ENCODE data around the gene MTA2.

Gene MTA2

DNA sequence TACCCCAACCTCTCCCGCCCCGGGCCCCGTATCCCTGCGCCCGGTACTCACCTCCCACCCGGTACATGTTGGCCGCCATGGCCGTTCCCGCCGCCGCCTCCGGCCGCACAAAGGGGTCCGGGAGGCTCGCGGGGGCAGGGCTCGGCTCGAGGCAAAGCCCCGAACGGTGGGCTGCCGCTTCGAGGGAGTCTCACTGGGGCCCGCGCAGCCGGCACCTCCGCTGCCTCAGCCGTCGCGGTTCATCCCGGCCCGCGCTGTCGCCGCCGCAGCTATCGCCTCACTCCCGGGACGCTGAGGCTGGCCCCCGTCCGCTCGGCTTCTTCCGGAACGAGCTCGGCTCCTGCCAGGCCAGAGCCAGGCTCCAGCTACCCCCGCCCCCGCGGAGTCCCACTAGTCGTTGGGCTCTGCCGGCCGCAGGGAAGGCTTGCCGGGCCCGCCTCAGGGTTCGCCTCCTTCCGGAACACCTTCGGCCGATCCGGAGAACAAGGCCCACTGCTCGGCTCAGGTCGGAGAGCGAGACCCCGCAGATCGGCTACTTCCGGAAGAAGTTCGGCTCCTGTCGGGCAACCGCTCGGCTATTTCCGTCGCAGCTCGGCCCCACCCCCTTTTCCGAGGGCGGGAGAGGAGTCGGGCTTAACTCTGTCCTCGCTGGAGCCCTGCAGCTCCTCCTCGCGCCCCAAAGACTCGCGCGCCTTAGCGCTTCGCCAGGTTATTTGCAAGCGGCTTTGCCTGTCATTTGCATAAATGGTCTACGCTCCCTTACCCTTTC, at the start of gene MTA2 (continued):
- TF ChIP-seq, protein P1, sequence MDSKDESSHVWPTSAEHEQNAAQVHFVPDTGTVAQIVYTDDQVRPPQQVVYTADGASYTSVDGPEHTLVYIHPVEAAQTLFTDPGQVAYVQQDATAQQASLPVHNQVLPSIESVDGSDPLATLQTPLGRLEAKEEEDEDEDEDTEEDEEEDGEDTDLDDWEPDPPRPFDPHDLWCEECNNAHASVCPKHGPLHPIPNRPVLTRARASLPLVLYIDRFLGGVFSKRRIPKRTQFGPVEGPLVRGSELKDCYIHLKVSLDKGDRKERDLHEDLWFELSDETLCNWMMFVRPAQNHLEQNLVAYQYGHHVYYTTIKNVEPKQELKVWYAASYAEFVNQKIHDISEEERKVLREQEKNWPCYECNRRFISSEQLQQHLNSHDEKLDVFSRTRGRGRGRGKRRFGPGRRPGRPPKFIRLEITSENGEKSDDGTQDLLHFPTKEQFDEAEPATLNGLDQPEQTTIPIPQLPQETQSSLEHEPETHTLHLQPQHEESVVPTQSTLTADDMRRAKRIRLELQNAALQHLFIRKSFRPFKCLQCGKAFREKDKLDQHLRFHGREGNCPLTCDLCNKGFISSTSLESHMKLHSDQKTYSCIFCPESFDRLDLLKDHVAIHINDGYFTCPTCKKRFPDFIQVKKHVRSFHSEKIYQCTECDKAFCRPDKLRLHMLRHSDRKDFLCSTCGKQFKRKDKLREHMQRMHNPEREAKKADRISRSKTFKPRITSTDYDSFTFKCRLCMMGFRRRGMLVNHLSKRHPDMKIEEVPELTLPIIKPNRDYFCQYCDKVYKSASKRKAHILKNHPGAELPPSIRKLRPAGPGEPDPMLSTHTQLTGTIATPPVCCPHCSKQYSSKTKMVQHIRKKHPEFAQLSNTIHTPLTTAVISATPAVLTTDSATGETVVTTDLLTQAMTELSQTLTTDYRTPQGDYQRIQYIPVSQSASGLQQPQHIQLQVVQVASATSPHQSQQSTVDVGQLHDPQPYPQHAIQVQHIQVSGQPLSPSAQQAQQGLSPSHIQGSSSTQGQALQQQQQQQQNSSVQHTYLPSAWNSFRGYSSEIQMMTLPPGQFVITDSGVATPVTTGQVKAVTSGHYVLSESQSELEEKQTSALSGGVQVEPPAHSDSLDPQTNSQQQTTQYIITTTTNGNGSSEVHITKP (tag by site-specific recombination; IDR thresholded peaks at IDR 0.05), result peak; percentile 45; the same call in 1 of the 2 replicates
- no peak for TF ChIP-seq ZNF112 (tag by site-specific recombination; IDR thresholded peaks at IDR 0.05)
- no peak for TF ChIP-seq ZNF174 (tag by site-specific recombination; IDR thresholded peaks at IDR 0.05)
- 0 out of 2 replicates have a peak, but pooled peaks have one; percentile 16 for TF ChIP-seq ZNF394 (tag by site-specific recombination; IDR thresholded peaks at IDR 0.05; ENCODE audit: borderline replicate concordance)
- TF ChIP-seq, protein P2, sequence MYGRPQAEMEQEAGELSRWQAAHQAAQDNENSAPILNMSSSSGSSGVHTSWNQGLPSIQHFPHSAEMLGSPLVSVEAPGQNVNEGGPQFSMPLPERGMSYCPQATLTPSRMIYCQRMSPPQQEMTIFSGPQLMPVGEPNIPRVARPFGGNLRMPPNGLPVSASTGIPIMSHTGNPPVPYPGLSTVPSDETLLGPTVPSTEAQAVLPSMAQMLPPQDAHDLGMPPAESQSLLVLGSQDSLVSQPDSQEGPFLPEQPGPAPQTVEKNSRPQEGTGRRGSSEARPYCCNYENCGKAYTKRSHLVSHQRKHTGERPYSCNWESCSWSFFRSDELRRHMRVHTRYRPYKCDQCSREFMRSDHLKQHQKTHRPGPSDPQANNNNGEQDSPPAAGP (tag by site-specific recombination; IDR thresholded peaks at IDR 0.05), result no peak
- TF ChIP-seq ZNF600 (tag by site-specific recombination; IDR thresholded peaks at IDR 0.05), result peak; percentile 6; the same call in 1 of the 2 replicates
- no peak; the same call in 1 of the 2 replicates for TF ChIP-seq ZNF423 (tag by site-specific recombination; IDR thresholded peaks at IDR 0.05)
- no peak for TF ChIP-seq ZNF473 (tag by site-specific recombination; IDR thresholded peaks at IDR 0.05)
- TF ChIP-seq ZBTB20 (tag by site-specific recombination; IDR thresholded peaks at IDR 0.05), result peak; percentile 84
- peak; percentile 71 for TF ChIP-seq YY1 (tag by site-specific recombination; IDR thresholded peaks at IDR 0.05)
- TF ChIP-seq ZNF529 (tag by site-specific recombination; IDR thresholded peaks at IDR 0.05; ENCODE audit: insufficient replicate concordance), result no peak
- 0 out of 2 replicates have a peak, but pooled peaks have one; percentile 15 for TF ChIP-seq ZEB2 (tag by site-specific recombination; IDR thresholded peaks at IDR 0.05)
- TF ChIP-seq YY2 (tag by site-specific recombination; IDR thresholded peaks at IDR 0.05), result peak; percentile 52; the same call in 1 of the 2 replicates
- TF ChIP-seq, protein P3, sequence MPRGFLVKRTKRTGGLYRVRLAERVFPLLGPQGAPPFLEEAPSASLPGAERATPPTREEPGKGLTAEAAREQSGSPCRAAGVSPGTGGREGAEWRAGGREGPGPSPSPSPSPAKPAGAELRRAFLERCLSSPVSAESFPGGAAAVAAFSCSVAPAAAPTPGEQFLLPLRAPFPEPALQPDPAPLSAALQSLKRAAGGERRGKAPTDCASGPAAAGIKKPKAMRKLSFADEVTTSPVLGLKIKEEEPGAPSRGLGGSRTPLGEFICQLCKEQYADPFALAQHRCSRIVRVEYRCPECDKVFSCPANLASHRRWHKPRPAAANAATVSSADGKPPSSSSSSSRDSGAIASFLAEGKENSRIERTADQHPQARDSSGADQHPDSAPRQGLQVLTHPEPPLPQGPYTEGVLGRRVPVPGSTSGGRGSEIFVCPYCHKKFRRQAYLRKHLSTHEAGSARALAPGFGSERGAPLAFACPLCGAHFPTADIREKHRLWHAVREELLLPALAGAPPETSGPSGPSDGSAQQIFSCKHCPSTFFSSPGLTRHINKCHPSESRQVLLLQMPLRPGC (tag by site-specific recombination; IDR thresholded peaks at IDR 0.05), result no peak
- TF ChIP-seq ZNF133 (tag by site-specific recombination; IDR thresholded peaks at IDR 0.05), result no peak
- TF ChIP-seq, protein P4, sequence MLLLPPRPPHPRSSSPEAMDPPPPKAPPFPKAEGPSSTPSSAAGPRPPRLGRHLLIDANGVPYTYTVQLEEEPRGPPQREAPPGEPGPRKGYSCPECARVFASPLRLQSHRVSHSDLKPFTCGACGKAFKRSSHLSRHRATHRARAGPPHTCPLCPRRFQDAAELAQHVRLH (tag by site-specific recombination; IDR thresholded peaks at IDR 0.05), result 0 out of 2 replicates have a peak, but pooled peaks have one; percentile 20
- no peak for TF ChIP-seq ZNF530 (tag by site-specific recombination; IDR thresholded peaks at IDR 0.05; ENCODE audit: low read depth)
- TF ChIP-seq GLI2 (tag by site-specific recombination; IDR thresholded peaks at IDR 0.05; ENCODE audit: borderline replicate concordance, low read depth), result no peak
- 0 out of 2 replicates have a peak, but pooled peaks have one; percentile 46 for TF ChIP-seq ZNF76 (tag by site-specific recombination; IDR thresholded peaks at IDR 0.05; ENCODE audit: borderline replicate concordance, low read depth)
- TF ChIP-seq ZNF114 (tag by site-specific recombination; IDR thresholded peaks at IDR 0.05), result no peak
- TF ChIP-seq KLF9 (tag by site-specific recombination; IDR thresholded peaks at IDR 0.05; ENCODE audit: low read depth), result 0 out of 2 replicates have a peak, but pooled peaks have one; percentile 47
- TF ChIP-seq ZNF501 (tag by site-specific recombination; IDR thresholded peaks at IDR 0.05), result peak; percentile 43; the same call in 1 of the 2 replicates
- TF ChIP-seq EGR2 (tag by site-specific recombination; IDR thresholded peaks at IDR 0.05; ENCODE audit: low read depth), result peak; percentile 4; the same call in 1 of the 2 replicates
- TF ChIP-seq ZNF776 (tag by site-specific recombination; IDR thresholded peaks at IDR 0.05; ENCODE audit: borderline replicate concordance), result no peak
- 0 out of 2 replicates have a peak, but pooled peaks have one; percentile 24 for TF ChIP-seq ZSCAN30 (tag by site-specific recombination; IDR thresholded peaks at IDR 0.05)
- TF ChIP-seq, protein P5, sequence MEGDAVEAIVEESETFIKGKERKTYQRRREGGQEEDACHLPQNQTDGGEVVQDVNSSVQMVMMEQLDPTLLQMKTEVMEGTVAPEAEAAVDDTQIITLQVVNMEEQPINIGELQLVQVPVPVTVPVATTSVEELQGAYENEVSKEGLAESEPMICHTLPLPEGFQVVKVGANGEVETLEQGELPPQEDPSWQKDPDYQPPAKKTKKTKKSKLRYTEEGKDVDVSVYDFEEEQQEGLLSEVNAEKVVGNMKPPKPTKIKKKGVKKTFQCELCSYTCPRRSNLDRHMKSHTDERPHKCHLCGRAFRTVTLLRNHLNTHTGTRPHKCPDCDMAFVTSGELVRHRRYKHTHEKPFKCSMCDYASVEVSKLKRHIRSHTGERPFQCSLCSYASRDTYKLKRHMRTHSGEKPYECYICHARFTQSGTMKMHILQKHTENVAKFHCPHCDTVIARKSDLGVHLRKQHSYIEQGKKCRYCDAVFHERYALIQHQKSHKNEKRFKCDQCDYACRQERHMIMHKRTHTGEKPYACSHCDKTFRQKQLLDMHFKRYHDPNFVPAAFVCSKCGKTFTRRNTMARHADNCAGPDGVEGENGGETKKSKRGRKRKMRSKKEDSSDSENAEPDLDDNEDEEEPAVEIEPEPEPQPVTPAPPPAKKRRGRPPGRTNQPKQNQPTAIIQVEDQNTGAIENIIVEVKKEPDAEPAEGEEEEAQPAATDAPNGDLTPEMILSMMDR (tag by site-specific recombination; IDR thresholded peaks at IDR 0.05), result no peak

All from HEK293 (cell line).